MM.1S (cell line): ENCODE data around the gene C14orf39.

Experiments used
- DNase-seq: peaks from one replicate; pipeline ENCODE4 v3.0.0-alpha.2; 2015
- H2AFZ ChIP-seq: fragments of 300-600 bp; sonication (generic); 2 replicates; pipeline ENCODE4 v1.6.0; 2016; ENCODE audit warnings: antibody characterized with exemption, low read length
- H3F3A ChIP-seq: fragments of 300-600 bp; sonication (generic); 2 replicates; pipeline ENCODE4 v1.6.1; 2016; ENCODE audit warnings: mild to moderate bottlenecking, antibody characterized with exemption, low read length, moderate library complexity, mixed read lengths; ENCODE audit not compliant: insufficient read depth
- H3K27ac ChIP-seq: fragments of 300-600 bp; sonication (generic); 2 replicates; pipeline ENCODE4 v1.5.1; 2016; ENCODE audit warnings: mild to moderate bottlenecking, low read length
- H3K27me3 ChIP-seq: fragments of 300-600 bp; sonication (generic); replicated peaks from 2 replicates; pipeline ENCODE4 v1.6.0; 2016; ENCODE audit warnings: low read length; ENCODE audit not compliant: insufficient read depth
- H3K36me3 ChIP-seq: fragments of 300-600 bp; sonication (generic); replicated peaks from 2 replicates; pipeline ENCODE4 v1.6.1; 2016; ENCODE audit warnings: mild to moderate bottlenecking, low read length, mixed read lengths; ENCODE audit not compliant: insufficient read depth
- H3K4me1 ChIP-seq: fragments of 300-600 bp; sonication (generic); 2 replicates; pipeline ENCODE4 v1.6.1; 2016; ENCODE audit warnings: low read length, mixed read lengths
- H3K4me2 ChIP-seq: fragments of 300-600 bp; sonication (generic); 2 replicates; pipeline ENCODE4 v1.6.0; 2016; ENCODE audit warnings: low read depth, low read length
- H3K4me3 ChIP-seq: fragments of 300-600 bp; sonication (generic); 2 replicates; pipeline ENCODE4 v1.5.1; 2016; ENCODE audit warnings: low read length, mixed read lengths
- H3K79me2 ChIP-seq: fragments of 300-600 bp; sonication (generic); 2 replicates; pipeline ENCODE4 v1.6.1; 2016; ENCODE audit warnings: mixed run types, low read length, mixed read lengths
- H3K9ac ChIP-seq: fragments of 300-600 bp; sonication (generic); 2 replicates; pipeline ENCODE4 v1.6.1; 2016; ENCODE audit warnings: low read length, mixed read lengths
- H3K9me2 ChIP-seq: fragments of 300-600 bp; sonication (generic); replicated peaks from 2 replicates; pipeline ENCODE4 v1.6.1; 2016; ENCODE audit warnings: mild to moderate bottlenecking, low read length, mixed read lengths; ENCODE audit not compliant: insufficient read depth
- H3K9me3 ChIP-seq: fragments of 300-600 bp; sonication (generic); replicated peaks from 2 replicates; pipeline ENCODE4 v1.6.1; 2016; ENCODE audit warnings: mild to moderate bottlenecking, low read length, mixed read lengths; ENCODE audit not compliant: insufficient read depth
- H4K20me1 ChIP-seq: fragments of 300-600 bp; sonication (generic); 2 replicates; pipeline ENCODE4 v1.6.1; 2016; ENCODE audit warnings: mild to moderate bottlenecking, low read length, moderate library complexity, mixed read lengths; ENCODE audit not compliant: insufficient read depth
- EZH2 ChIP-seq: fragments of 300-600 bp; sonication (generic); optimal IDR thresholded peaks from 2 replicates; pipeline ENCODE3; 2017; ENCODE audit warnings: low read depth, mild to moderate bottlenecking, antibody characterized with exemption, low read length, mixed read lengths
- EZH2phosphoT487 ChIP-seq: fragments of 300-600 bp; sonication (generic); IDR thresholded peaks from 2 replicates; pipeline ENCODE4 v1.6.1; 2018; ENCODE audit warnings: antibody characterized with exemption, low read length
- TF ChIP-seq, protein P1 (sequence below): fragments of 300-600 bp; sonication (generic); IDR thresholded peaks from 2 replicates; pipeline ENCODE4 v1.5.1; 2016; ENCODE audit warnings: antibody characterized with exemption, low read length, mixed read lengths

C14orf39 gene

DNA sequence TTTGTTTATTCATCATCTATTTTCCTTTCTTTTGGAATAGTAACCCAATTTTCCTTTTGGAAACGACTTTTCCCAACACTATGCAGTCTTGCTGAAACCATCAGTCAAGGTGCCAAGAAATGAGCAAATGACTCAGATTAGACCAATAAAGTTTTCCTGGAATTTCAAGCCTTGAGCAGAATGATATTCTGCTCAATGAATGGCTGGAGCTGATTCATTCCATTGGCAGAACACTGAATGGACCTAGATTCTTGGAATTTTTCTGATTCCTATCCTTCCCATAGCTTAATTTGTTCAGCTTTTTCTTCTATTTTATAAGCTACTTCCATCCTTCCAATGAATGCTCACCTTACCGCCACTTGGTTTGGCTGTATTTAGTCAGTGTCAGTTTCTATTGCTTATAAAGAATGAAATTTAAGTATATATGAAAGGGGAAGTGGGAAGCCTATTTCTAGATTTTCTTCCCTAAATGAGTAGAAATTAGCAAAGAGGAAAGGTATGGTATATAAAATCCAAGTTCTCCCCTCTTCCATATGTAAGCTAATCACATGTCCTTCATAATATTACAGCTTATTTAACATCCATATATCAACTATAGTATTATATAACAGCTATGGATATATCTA, 89.0 kb downstream of the C14orf39 start:
- H3K4me1 ChIP-seq = no peaks in the 10 kb centered on the region
- no peaks in the 10 kb centered on the region for H3K36me3 ChIP-seq
- TF ChIP-seq, protein P1, sequence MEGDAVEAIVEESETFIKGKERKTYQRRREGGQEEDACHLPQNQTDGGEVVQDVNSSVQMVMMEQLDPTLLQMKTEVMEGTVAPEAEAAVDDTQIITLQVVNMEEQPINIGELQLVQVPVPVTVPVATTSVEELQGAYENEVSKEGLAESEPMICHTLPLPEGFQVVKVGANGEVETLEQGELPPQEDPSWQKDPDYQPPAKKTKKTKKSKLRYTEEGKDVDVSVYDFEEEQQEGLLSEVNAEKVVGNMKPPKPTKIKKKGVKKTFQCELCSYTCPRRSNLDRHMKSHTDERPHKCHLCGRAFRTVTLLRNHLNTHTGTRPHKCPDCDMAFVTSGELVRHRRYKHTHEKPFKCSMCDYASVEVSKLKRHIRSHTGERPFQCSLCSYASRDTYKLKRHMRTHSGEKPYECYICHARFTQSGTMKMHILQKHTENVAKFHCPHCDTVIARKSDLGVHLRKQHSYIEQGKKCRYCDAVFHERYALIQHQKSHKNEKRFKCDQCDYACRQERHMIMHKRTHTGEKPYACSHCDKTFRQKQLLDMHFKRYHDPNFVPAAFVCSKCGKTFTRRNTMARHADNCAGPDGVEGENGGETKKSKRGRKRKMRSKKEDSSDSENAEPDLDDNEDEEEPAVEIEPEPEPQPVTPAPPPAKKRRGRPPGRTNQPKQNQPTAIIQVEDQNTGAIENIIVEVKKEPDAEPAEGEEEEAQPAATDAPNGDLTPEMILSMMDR = no peak
- TF ChIP-seq EZH2 = no peak
- no peak for TF ChIP-seq EZH2phosphoT487
- H3K79me2 ChIP-seq = no peaks in the 10 kb centered on the region
- DNase-seq = no peak
- H2AFZ ChIP-seq = no peak overlapping the region
- H3K9ac ChIP-seq = no peak overlapping the region
- no peaks in the 10 kb centered on the region for H3K9me2 ChIP-seq
- H3K9me3 ChIP-seq = no peaks in the 10 kb centered on the region
- no peaks in the 10 kb centered on the region for H3F3A ChIP-seq
- no peaks in the 10 kb centered on the region for H4K20me1 ChIP-seq
- no peak overlapping the region for H3K27ac ChIP-seq
- H3K27me3 ChIP-seq = no peaks in the 10 kb centered on the region
- no peak overlapping the region for H3K4me2 ChIP-seq
- no peak overlapping the region for H3K4me3 ChIP-seq
